HEK293 (cell line): ENCODE results near the gene CPD.

Experiments
- CTCF ChIA-PET: fragments of 350-600 bp; formaldehyde crosslinking; extraction: SDS; loops from one replicate; lab custom pipeline; 2021; ENCODE audit warnings: antibody characterized with exemption; lab: Yijun Ruan, JAX
- POLR2A ChIA-PET: fragments of 300-600 bp; formaldehyde crosslinking; extraction: SDS; loops from one replicate; lab custom pipeline; 2020; ENCODE audit warnings: antibody characterized with exemption, inconsistent platforms; lab: Yijun Ruan, JAX
- H3K27ac ChIP-seq: fragments of 200-500 bp; sonication (Bioruptor generic); 2 replicates; pipeline ENCODE4 v1.5.1; 2014; ENCODE audit warnings: low read depth, low read length, control low read depth, inconsistent platforms; ENCODE audit errors: extremely low read depth
- H3K36me3 ChIP-seq, 2 experiments: fragments of 200-500 bp in 1 of 2; sonication (Bioruptor generic) in 1 of 2; 1 replicate in 1 of 2; 2 replicates in 1 of 2; pipeline ENCODE4 v1.5.1; 2014 to 2017; ENCODE audit warnings: inconsistent platforms in 2 of 2, low read length in 2 of 2; ENCODE audit not compliant: control insufficient read depth in 2 of 2, insufficient read depth in 1 of 2
- H3K4me1 ChIP-seq: fragments of 200-500 bp; sonication (Bioruptor generic); 2 replicates; pipeline ENCODE4 v1.5.1; 2014; ENCODE audit warnings: mild to moderate bottlenecking, low read length, inconsistent platforms; ENCODE audit not compliant: control insufficient read depth, insufficient read depth
- H3K4me3 ChIP-seq: 2 replicates; pipeline ENCODE4 v1.5.1; 2011; ENCODE audit warnings: low read depth, mild to moderate bottlenecking, control low read depth, low read length, moderate library complexity
- H3K9me3 ChIP-seq: fragments of 200-500 bp; sonication (Bioruptor generic); 2 replicates; pipeline ENCODE4 v1.5.1; 2014; ENCODE audit warnings: low read depth, low read length, inconsistent platforms; ENCODE audit not compliant: control insufficient read depth, insufficient read depth
- PRDM4 ChIP-seq: fragments of 450-650 bp; formaldehyde crosslinking; IDR thresholded peaks from 2 replicates; pipeline ENCODE4 v1.5.1; 2017; ENCODE audit warnings: missing biosample characterization, missing genetic modification characterization
- REPIN1 ChIP-seq: fragments of 450-650 bp; formaldehyde crosslinking; IDR thresholded peaks from 2 replicates; pipeline ENCODE4 v1.5.1; 2017; ENCODE audit warnings: missing biosample characterization, missing genetic modification characterization, low read depth
- SETDB1 ChIP-seq: IDR thresholded peaks from one replicate; pipeline ENCODE4 v1.6.1; 2017; ENCODE audit warnings: mild to moderate bottlenecking, low read length, moderate library complexity, mixed read lengths; ENCODE audit not compliant: insufficient read length
- ZFP69B ChIP-seq: fragments of 450-650 bp; formaldehyde crosslinking; IDR thresholded peaks from 2 replicates; pipeline ENCODE4 v1.5.1; 2016; ENCODE audit warnings: missing biosample characterization, missing genetic modification characterization
- ZNF133 ChIP-seq: fragments of 450-650 bp; formaldehyde crosslinking; IDR thresholded peaks from 2 replicates; pipeline ENCODE4 v1.5.1; 2016; ENCODE audit warnings: missing biosample characterization, missing genetic modification characterization
- ZNF221 ChIP-seq: fragments of 450-650 bp; formaldehyde crosslinking; IDR thresholded peaks from 2 replicates; pipeline ENCODE4 v1.5.1; 2017; ENCODE audit warnings: missing biosample characterization, missing genetic modification characterization, borderline replicate concordance
- ZNF292 ChIP-seq: fragments of 450-650 bp; formaldehyde crosslinking; IDR thresholded peaks from 2 replicates; pipeline ENCODE4 v1.5.1; 2016; ENCODE audit warnings: low read depth, missing biosample characterization, missing genetic modification characterization, borderline replicate concordance
- ZNF302 ChIP-seq: fragments of 450-650 bp; formaldehyde crosslinking; IDR thresholded peaks from 2 replicates; pipeline ENCODE4 v1.5.1; 2016; ENCODE audit warnings: missing biosample characterization, missing genetic modification characterization, low read depth
- ZNF335 ChIP-seq: fragments of 450-650 bp; formaldehyde crosslinking; conservative IDR thresholded peaks from 2 replicates; pipeline ENCODE4 v1.5.1; 2016; ENCODE audit warnings: missing biosample characterization, missing genetic modification characterization
- ZNF37A ChIP-seq: fragments of 450-650 bp; IDR thresholded peaks from 2 replicates; pipeline ENCODE4 v1.5.1; 2018; ENCODE audit warnings: missing biosample characterization, missing genetic modification characterization
- ZNF391 ChIP-seq: fragments of 450-650 bp; formaldehyde crosslinking; IDR thresholded peaks from 2 replicates; pipeline ENCODE4 v1.5.1; 2016; ENCODE audit warnings: low read depth, missing biosample characterization, missing genetic modification characterization, borderline replicate concordance
- ZNF792 ChIP-seq: fragments of 450-650 bp; formaldehyde crosslinking; IDR thresholded peaks from 2 replicates; pipeline ENCODE4 v1.5.1; 2016; ENCODE audit warnings: missing biosample characterization, missing genetic modification characterization
- ZXDB ChIP-seq: fragments of 450-650 bp; formaldehyde crosslinking; IDR thresholded peaks from 2 replicates; pipeline ENCODE4 v1.5.1; 2016; ENCODE audit warnings: missing biosample characterization, missing genetic modification characterization
- TF ChIP-seq, protein P1 (sequence below): fragments of 450-650 bp; formaldehyde crosslinking; IDR thresholded peaks from 2 replicates; pipeline ENCODE4 v1.5.0; 2017; ENCODE audit warnings: missing biosample characterization, missing genetic modification characterization, borderline replicate concordance
- TF ChIP-seq, protein P2 (sequence below): fragments of 450-650 bp; formaldehyde crosslinking; IDR thresholded peaks from 2 replicates; pipeline ENCODE4 v1.5.1; 2017; ENCODE audit warnings: missing biosample characterization, mild to moderate bottlenecking, missing genetic modification characterization, moderate library complexity
- TF ChIP-seq, protein P3 (sequence below): fragments of 450-650 bp; formaldehyde crosslinking; IDR thresholded peaks from 2 replicates; pipeline ENCODE4 v1.5.1; 2016; ENCODE audit warnings: missing biosample characterization, missing genetic modification characterization

Gene CPD

GRCh38 chr17:30337393-30337999, 41.2 kb upstream of the CPD start:
- ChIA-PET POLR2A (no interaction called here), CTCF (interaction anchor here (0.6 to 8.8 kb wide), 29 partner anchors 8 to 986 kb away, joined by 3 to 170 read pairs (median 6); partner anchors contain the start of genes BLMH and GOSR1)
- no peaks in the 10 kb centered on the region for H3K9me3 ChIP-seq
- H3K27ac ChIP-seq: no peak overlapping the region
- peaks cover 4% of the 10 kb centered on the region for H3K4me1 ChIP-seq
- H3K4me3 ChIP-seq: no peak overlapping the region
- no peak for TF ChIP-seq REPIN1
- TF ChIP-seq PRDM4 (tag by site-specific recombination): no peak
- TF ChIP-seq, protein P1, sequence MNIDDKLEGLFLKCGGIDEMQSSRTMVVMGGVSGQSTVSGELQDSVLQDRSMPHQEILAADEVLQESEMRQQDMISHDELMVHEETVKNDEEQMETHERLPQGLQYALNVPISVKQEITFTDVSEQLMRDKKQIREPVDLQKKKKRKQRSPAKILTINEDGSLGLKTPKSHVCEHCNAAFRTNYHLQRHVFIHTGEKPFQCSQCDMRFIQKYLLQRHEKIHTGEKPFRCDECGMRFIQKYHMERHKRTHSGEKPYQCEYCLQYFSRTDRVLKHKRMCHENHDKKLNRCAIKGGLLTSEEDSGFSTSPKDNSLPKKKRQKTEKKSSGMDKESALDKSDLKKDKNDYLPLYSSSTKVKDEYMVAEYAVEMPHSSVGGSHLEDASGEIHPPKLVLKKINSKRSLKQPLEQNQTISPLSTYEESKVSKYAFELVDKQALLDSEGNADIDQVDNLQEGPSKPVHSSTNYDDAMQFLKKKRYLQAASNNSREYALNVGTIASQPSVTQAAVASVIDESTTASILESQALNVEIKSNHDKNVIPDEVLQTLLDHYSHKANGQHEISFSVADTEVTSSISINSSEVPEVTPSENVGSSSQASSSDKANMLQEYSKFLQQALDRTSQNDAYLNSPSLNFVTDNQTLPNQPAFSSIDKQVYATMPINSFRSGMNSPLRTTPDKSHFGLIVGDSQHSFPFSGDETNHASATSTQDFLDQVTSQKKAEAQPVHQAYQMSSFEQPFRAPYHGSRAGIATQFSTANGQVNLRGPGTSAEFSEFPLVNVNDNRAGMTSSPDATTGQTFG (tag by site-specific recombination): no peak
- TF ChIP-seq ZNF302 (tag by site-specific recombination): no peak
- no peak for TF ChIP-seq ZNF292
- TF ChIP-seq ZNF391: no peak
- TF ChIP-seq, protein P2, sequence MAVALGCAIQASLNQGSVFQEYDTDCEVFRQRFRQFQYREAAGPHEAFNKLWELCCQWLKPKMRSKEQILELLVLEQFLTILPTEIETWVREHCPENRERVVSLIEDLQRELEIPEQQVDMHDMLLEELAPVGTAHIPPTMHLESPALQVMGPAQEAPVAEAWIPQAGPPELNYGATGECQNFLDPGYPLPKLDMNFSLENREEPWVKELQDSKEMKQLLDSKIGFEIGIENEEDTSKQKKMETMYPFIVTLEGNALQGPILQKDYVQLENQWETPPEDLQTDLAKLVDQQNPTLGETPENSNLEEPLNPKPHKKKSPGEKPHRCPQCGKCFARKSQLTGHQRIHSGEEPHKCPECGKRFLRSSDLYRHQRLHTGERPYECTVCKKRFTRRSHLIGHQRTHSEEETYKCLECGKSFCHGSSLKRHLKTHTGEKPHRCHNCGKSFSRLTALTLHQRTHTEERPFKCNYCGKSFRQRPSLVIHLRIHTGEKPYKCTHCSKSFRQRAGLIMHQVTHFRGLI (tag by site-specific recombination): no peak
- TF ChIP-seq ZNF133 (tag by site-specific recombination): no peak
- no peak for TF ChIP-seq ZNF221 (tag by site-specific recombination)
- TF ChIP-seq ZFP69B (tag by site-specific recombination): no peak
- TF ChIP-seq SETDB1: no peak
- TF ChIP-seq ZNF335 (tag by site-specific recombination): no peak
- no peak for TF ChIP-seq ZXDB
- TF ChIP-seq, protein P3, sequence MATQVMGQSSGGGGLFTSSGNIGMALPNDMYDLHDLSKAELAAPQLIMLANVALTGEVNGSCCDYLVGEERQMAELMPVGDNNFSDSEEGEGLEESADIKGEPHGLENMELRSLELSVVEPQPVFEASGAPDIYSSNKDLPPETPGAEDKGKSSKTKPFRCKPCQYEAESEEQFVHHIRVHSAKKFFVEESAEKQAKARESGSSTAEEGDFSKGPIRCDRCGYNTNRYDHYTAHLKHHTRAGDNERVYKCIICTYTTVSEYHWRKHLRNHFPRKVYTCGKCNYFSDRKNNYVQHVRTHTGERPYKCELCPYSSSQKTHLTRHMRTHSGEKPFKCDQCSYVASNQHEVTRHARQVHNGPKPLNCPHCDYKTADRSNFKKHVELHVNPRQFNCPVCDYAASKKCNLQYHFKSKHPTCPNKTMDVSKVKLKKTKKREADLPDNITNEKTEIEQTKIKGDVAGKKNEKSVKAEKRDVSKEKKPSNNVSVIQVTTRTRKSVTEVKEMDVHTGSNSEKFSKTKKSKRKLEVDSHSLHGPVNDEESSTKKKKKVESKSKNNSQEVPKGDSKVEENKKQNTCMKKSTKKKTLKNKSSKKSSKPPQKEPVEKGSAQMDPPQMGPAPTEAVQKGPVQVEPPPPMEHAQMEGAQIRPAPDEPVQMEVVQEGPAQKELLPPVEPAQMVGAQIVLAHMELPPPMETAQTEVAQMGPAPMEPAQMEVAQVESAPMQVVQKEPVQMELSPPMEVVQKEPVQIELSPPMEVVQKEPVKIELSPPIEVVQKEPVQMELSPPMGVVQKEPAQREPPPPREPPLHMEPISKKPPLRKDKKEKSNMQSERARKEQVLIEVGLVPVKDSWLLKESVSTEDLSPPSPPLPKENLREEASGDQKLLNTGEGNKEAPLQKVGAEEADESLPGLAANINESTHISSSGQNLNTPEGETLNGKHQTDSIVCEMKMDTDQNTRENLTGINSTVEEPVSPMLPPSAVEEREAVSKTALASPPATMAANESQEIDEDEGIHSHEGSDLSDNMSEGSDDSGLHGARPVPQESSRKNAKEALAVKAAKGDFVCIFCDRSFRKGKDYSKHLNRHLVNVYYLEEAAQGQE (tag by site-specific recombination): no peak
- TF ChIP-seq ZNF37A (tag by site-specific recombination): no peak
- no peak for TF ChIP-seq ZNF792 (tag by site-specific recombination)
- no peaks in the 10 kb centered on the region for H3K36me3 ChIP-seq
